ES-I3 (cell line): ENCODE data around the gene ASCL1.

Experiments used
- H3K36me3 ChIP-seq: 2 replicates; pipeline ENCODE4 v1.6.1; 2013; ENCODE audit warnings: mild to moderate bottlenecking, low read length, control low read depth, moderate library complexity; ENCODE audit not compliant: insufficient read depth
- H3K4me1 ChIP-seq: 2 replicates; pipeline ENCODE4 v1.6.1; 2013; ENCODE audit warnings: mild to moderate bottlenecking, control low read depth, low read length; ENCODE audit not compliant: insufficient read depth
- H3K9ac ChIP-seq: 2 replicates; pipeline ENCODE4 v1.6.1; 2013; ENCODE audit warnings: low read depth, mild to moderate bottlenecking, low read length, moderate library complexity
- H3K9me3 ChIP-seq: 2 replicates; pipeline ENCODE4 v1.6.1; 2013; ENCODE audit warnings: mild to moderate bottlenecking, low read length, moderate library complexity; ENCODE audit not compliant: control insufficient read depth, insufficient read depth

Gene ASCL1

GRCh38 chr12:102933168-102933567 lies 24.3 kb upstream of the ASCL1 start:
- peaks cover 14% of the 10 kb centered on the region; the same call in 1 of the 2 replicates for H3K4me1 ChIP-seq
- no peak overlapping the region for H3K9ac ChIP-seq
- no peaks in the 10 kb centered on the region for H3K36me3 ChIP-seq
- no peaks in the 10 kb centered on the region for H3K9me3 ChIP-seq

- Histone ChIP-seq H3K4me1 (peaks cover under 1% of the 10 kb centered on the region; the same call in 1 of the 2 replicates), H3K36me3 (no peaks in the 10 kb centered on the region), H3K9ac (no peak overlapping the region), H3K9me3 (peaks cover 3% of the 10 kb centered on the region)
Measured at GRCh38 chr12:102939059-102939458, 18.4 kb upstream of the ASCL1 start.

- no peaks in the 10 kb centered on the region for H3K36me3 ChIP-seq
Measured at GRCh38 chr12:102939670-102940222, 17.7 kb upstream of the ASCL1 start.

GRCh38 chr12:102946042-102946441 lies 11.4 kb upstream of the ASCL1 start:
- no peaks in the 10 kb centered on the region; the same call in 1 of the 2 replicates for H3K4me1 ChIP-seq
- no peaks in the 10 kb centered on the region; the same call in 1 of the 2 replicates for H3K9me3 ChIP-seq

More at GRCh38 chr12:102939670-102940222, 17.7 kb upstream of the ASCL1 start:
- no peak overlapping the region for H3K9ac ChIP-seq
- no peaks in the 10 kb centered on the region; the same call in 1 of the 2 replicates for H3K4me1 ChIP-seq
- H3K9me3 ChIP-seq: peaks cover 3% of the 10 kb centered on the region

GRCh38 chr12:102948941-102949352 lies 8.5 kb upstream of the ASCL1 start:
- no peaks in the 10 kb centered on the region; the same call in 1 of the 2 replicates for H3K4me1 ChIP-seq
- no peaks in the 10 kb centered on the region for H3K36me3 ChIP-seq

More at GRCh38 chr12:102946042-102946441, 11.4 kb upstream of the ASCL1 start:
- Histone ChIP-seq H3K36me3 (no peaks in the 10 kb centered on the region), H3K9ac (no peak overlapping the region)

GRCh38 chr12:102950107-102950949 lies 7.1 kb upstream of the ASCL1 start:
- Histone ChIP-seq H3K4me1 (no peaks in the 10 kb centered on the region; the same call in 1 of the 2 replicates), H3K9me3 (no peaks in the 10 kb centered on the region)

More at GRCh38 chr12:102948941-102949352, 8.5 kb upstream of the ASCL1 start:
- Histone ChIP-seq H3K9ac (no peak overlapping the region), H3K9me3 (no peaks in the 10 kb centered on the region)

GRCh38 chr12:102950950-102951619 lies 6.4 kb upstream of the ASCL1 start:
- no peaks in the 10 kb centered on the region for H3K9me3 ChIP-seq
- peak overlapping the region; percentile 28; the same call in 1 of the 2 replicates for H3K9ac ChIP-seq
- H3K4me1 ChIP-seq: no peaks in the 10 kb centered on the region; the same call in 1 of the 2 replicates
- H3K36me3 ChIP-seq: no peaks in the 10 kb centered on the region

More at GRCh38 chr12:102950107-102950949, 7.1 kb upstream of the ASCL1 start:
- Histone ChIP-seq H3K9ac (peak overlapping the region; percentile 28; the same call in 1 of the 2 replicates), H3K36me3 (no peaks in the 10 kb centered on the region)

- no peaks in the 10 kb centered on the region; the same call in 1 of the 2 replicates for H3K4me1 ChIP-seq
- H3K9me3 ChIP-seq: no peaks in the 10 kb centered on the region
- no peaks in the 10 kb centered on the region for H3K36me3 ChIP-seq
- no peak overlapping the region for H3K9ac ChIP-seq
Measured at GRCh38 chr12:102951841-102952240, 5.6 kb upstream of the ASCL1 start.

- H3K36me3 ChIP-seq: no peaks in the 10 kb centered on the region
- no peak overlapping the region for H3K9ac ChIP-seq
- no peaks in the 10 kb centered on the region; the same call in 1 of the 2 replicates for H3K4me1 ChIP-seq
- no peaks in the 10 kb centered on the region for H3K9me3 ChIP-seq
Measured at GRCh38 chr12:102953221-102953620, 4.3 kb upstream of the ASCL1 start.

GRCh38 chr12:102954134-102954533 lies 3.3 kb upstream of the ASCL1 start:
- H3K9ac ChIP-seq: no peak overlapping the region
- no peaks in the 10 kb centered on the region for H3K9me3 ChIP-seq
- no peaks in the 10 kb centered on the region for H3K36me3 ChIP-seq
- no peaks in the 10 kb centered on the region; the same call in 1 of the 2 replicates for H3K4me1 ChIP-seq

- H3K36me3 ChIP-seq: no peaks in the 10 kb centered on the region
Measured at GRCh38 chr12:102955926-102956737, 1.3 kb upstream of the ASCL1 start.

GRCh38 chr12:102956738-102957327 lies 641 bp upstream of the ASCL1 start:
- Histone ChIP-seq H3K9ac (peak overlapping the region; percentile 37; the same call in 1 of the 2 replicates), H3K9me3 (no peaks in the 10 kb centered on the region), H3K4me1 (no peaks in the 10 kb centered on the region), H3K36me3 (no peaks in the 10 kb centered on the region)

More at GRCh38 chr12:102955926-102956737, 1.3 kb upstream of the ASCL1 start:
- Histone ChIP-seq H3K4me1 (no peaks in the 10 kb centered on the region; the same call in 1 of the 2 replicates), H3K9me3 (no peaks in the 10 kb centered on the region), H3K9ac (peak overlapping the region; percentile 37; the same call in 1 of the 2 replicates)
